Uterus (tissue), 2 donors: ENCODE measurements around the gene COQ5.

Experiments
- CTCF ChIP-seq, 4 experiments: fragments of 200-600 bp in 2 of 4; fragments of 450-650 bp in 2 of 4; sonication (generic) in 2 of 4; IDR thresholded peaks; one replicate each; pipeline ENCODE4 v1.5.1; 2016 to 2019; ENCODE audit warnings: antibody characterized with exemption in 4 of 4, mild to moderate bottlenecking in 2 of 4, moderate library complexity in 1 of 4
- POLR2A ChIP-seq, 2 donors: fragments of 450-650 bp; IDR thresholded peaks; one replicate each; pipeline ENCODE4 v1.6.1; 2016; ENCODE audit warnings: antibody characterized with exemption in 2 of 2, mild to moderate bottlenecking in 1 of 2, moderate library complexity in 1 of 2

- TF ChIP-seq CTCF (IDR thresholded peaks at IDR 0.05) (no peak), POLR2A (IDR thresholded peaks at IDR 0.05) (no peak)
These were observed 9.6 kb upstream of the COQ5 start for GRCh38 chr12:120538281-120539156.
